GM10847 (cell line): ENCODE data around the gene XYLT1.

Source experiments
- POLR2A ChIP-seq: IDR thresholded peaks from 2 replicates; pipeline ENCODE4 v1.6.1; 2011; ENCODE audit not compliant: insufficient read length; ENCODE audit errors: extremely low read depth

The XYLT1 gene

DNA sequence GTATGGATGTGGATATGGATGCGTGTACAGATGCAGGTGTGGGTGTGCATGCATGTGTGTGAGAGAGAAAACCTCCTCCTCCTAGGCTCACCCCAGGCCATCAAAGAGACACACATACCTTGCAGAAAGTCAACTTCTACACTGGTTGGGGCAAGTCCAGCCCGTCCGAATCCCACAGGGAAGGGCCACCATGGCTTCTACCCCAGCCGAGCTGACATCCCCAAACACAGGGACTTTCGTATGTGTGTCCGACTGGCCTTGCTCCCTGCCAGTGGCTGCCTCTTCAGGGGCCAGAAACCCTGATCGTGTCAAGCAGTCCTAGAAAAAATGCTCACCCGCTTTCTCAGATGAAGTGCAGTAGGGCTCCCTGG is 134.2 kb downstream of the XYLT1 start:
- TF ChIP-seq POLR2A: no peak

DNA sequence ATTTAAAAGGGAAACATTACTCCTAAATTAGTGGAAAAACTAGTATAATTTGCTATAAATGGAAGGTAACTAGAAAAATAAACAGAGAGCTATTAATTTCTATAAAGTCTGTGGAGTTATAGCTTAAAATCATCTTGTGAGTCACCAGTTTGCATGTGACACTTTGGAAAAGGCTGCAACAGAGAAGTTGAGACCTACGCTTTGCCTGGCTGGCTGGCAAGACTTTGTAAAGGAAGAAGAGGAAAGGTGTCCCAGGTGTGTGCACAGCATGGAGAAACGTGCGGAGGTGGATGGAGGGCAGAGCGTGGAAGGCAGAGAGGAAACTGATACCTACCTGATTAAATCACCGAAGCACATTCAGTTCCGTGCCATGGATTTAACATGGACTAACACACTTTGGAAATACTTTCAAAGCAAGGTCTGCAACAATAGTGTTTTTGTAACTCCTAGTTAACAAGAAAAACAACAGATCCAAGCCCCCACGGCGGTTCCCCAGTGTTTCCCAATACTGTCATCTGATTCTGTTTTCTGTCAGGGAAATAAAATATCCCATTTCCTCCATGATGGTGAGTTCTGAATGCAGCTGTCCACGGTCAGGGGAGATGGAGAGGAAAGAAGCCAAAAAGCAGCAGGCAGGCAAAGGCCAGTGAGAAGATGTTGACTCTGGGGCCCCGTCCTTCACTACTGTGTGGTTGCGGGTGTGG is 134.8 kb downstream of the XYLT1 start:
- no peak for TF ChIP-seq POLR2A

DNA sequence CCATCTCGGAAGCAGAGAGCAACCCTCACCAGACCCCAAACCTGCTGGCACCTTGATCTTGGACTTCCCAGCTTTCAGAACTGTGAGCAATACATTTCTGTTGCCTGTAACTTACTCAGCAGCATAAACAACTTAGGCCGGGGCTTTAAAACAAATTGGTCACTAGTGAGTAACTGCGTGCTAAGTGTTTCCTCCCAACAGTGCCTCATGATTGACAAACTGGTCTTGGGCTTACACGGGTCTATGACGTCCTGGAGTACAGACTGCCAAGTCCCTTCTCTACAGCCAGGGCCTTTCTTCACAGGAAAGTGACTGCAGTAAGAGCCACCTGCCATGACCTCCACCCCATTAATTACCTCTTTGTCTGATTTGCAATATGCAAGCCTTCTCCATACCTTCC is 136.7 kb downstream of the XYLT1 start:
- TF ChIP-seq POLR2A: no peak

DNA sequence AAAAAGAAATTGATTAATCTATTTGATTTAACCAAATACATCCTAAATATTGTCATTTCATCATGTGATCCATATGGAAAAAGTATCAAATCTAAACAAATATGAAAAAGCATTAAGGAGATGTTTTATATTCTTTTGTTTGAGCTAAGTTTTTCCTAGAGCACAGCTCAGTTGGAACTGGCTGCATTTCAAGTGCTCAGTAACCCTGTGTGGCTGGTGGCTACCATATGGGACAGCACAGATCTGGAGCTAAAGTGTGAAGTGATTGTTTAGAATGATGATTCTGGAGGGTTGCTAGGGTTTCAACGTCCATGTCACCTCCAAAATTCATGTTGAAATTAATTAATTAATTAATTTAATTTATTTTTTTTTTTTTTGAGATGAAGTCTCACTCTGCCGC is 137.5 kb downstream of the XYLT1 start:
- no peak for TF ChIP-seq POLR2A

DNA sequence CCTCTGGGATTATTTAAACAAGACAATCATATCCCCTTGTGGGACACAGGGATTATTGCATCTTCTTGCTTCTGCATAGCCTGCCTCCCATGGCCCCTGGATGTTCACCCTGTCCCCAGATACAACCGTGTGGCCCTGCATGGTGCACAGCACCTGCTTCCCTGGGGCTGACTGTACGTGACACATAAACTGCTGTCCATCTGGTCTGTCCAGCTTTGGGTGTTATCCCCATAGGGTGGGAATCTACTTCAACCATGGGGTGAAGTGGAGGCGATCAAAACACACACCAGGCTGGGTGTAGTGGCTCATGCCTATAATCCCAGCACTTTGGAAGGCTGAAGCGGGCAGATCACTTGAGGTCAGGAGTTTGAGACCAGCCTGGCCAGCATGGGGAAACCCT is 138.8 kb downstream of the XYLT1 start:
- no peak for TF ChIP-seq POLR2A

DNA sequence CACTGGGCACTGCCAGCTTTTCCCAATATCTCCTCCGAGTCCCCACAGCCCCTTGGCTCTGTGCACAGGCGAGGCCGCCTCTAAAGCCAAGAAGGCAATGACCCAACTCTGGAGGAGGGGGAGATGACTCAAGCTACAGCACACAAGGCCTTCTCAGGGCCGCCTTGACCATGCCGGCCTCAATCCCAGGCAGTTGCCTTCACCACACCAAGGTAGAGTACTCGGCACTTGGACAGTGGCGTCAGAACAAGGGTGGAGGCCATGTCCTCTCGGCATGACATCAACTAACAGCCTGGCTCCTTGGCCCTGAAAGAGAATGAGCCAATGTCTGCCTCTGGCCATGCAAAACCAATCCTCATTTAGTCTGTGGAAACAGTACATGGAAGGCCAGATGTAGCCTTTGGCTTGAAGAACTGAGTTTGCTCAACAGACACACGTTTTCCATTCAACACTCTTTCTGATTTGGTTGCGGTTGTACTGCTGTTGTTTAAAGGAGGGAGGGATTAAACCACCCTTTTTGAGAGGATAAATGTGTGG is 139.6 kb downstream of the XYLT1 start:
- no peak for TF ChIP-seq POLR2A

DNA sequence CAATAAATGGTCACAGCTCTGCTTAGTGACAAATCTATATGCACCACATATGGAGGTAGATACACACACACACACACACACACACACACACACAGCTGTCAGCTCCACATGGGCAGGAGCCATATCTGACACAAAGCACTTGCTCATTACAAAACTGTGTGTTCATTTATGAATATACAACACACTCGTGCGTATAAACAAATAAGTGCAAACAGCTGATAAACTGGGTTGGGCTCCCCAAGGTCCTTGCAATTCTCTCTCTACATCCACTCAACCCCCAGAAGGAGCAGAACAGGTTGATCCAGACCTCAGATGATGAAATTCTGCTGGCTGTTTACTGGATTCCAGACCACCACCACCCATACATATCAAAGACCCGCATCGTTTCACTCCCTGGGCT is 140.7 kb downstream of the XYLT1 start:
- no peak for TF ChIP-seq POLR2A

DNA sequence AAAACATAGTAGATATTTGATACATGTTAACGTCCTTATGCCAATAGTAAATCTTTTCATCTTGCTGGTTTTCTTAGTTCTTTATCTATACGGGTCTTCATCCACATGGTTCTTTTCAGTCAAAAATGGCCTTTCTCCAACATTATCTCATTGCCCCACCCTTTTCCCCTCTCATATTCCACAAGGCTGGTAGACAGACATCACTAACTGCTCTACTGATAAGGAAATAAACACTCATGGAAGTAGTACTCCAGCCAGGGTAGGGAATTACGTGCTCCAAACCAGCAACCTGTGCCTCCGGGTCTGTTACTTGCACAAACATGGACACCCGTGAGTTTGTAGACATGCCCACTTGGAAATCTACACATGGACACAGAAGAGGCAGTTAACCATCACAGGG is 141.4 kb downstream of the XYLT1 start:
- TF ChIP-seq POLR2A: no peak

DNA sequence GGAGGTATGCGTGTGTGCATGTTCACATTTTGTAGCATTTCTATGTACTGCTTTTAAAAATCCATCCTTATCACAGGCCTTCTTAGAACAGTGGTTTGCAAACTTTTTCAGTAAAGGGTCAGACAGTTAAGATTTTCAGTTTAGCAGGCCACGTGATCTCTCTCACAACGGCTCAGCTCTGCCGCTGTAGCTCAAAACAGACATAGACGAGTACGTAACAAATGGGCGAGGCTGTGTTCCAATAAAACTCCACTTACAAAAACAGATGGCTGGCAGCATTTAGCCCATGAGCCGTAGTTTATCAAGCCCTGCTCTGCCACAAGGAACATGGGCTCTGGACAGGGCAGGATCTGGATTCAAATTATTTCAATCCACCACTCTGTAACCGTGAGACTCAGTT is 141.8 kb downstream of the XYLT1 start:
- no peak for TF ChIP-seq POLR2A

DNA sequence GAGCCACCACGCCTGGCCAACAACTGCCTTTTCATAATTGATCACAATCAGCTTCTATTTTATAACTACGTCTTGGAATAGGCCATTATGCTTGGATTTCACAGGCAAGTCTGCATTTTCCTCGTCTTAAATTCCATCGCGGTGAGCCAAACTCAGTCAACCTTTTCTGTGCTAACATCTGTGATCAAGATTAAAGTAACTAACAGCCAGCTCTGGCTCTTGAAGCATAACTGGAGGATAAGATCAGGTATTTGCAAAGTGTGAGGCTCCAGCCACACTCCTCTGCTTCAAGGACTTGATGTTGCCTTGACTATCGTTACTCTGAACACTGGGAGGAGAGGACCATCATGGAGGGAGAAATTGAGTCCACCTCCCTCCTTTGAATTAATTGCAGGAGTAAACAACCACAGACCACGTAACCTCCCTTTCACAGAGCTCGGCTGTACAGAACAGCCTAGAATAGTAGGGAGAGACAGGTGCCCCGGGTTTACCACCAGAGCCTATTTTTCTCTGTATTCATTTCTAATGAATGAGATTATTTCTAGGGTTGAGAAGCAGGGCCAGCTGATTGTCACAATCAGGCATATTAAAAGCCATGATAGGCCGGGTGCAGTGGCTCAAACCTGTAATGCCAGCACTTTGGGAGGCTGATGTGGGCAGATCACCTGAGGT is 143.0 kb downstream of the XYLT1 start:
- no peak for TF ChIP-seq POLR2A

DNA sequence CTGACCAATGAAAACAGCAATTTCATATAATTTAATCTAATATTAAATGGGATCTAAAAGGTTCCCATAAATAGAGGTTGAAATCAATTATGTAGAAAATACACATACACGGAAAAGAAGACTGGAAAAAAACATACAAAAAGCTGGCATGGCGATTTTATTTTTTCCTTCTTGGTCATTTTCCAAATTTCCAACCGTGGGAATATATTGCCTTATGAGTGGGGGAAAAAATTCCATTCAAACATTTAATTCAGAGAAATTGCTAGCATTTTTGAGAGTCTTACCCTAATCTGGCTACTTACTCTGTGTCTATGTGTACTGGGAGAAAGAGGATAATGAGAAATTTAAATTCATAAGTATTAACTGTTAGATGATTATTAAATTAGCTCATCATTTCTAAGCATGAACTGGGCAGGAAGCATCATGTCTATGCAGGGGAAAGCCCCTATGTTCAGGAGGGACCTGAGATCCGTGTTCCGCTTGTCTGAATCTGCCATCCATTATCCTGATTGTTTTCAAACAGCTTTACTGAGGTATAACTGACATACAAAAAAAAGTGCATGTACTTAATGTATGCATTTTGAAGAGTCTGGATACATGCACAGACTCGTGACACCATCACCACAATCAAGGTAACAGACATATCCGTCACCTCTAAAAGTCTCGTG is 145.2 kb downstream of the XYLT1 start:
- no peak for TF ChIP-seq POLR2A

DNA sequence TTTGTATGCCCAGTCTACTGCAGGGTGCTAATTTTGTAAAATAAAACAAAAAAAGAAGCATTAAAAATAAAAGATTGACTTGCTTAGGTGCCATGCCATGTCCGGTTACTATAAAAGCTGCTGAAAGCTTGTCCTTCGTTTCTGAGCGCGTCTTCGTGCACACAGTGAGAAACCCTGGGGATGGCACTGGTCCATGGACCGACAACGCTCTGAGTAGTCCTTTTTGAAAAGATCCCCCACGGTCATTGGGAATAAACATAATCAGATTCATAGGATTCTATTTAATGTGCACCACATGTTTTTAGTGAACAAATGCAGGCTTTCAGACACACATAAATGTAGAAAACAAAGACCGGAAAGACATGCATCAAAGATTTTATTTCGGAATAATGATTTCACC is 146.3 kb downstream of the XYLT1 start:
- TF ChIP-seq POLR2A: no peak

DNA sequence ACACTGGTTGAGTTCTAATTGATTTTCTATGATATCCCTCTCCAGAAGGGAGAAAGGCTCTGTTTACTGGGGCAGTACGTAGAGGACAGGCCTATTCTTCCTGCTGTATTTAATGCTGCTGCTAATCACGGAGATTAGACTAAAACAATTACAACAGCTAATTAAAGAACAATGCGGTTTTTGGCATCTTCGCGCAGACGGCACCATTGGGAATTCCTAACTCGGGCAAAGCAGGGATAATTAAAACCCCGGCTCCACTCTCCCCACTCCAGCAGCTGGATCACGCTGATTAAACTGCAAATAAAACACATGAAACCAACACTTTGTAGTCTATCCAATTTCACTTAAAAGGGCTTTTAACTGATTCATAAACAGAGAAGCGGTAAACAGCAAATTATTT is 147.6 kb downstream of the XYLT1 start:
- no peak for TF ChIP-seq POLR2A

DNA sequence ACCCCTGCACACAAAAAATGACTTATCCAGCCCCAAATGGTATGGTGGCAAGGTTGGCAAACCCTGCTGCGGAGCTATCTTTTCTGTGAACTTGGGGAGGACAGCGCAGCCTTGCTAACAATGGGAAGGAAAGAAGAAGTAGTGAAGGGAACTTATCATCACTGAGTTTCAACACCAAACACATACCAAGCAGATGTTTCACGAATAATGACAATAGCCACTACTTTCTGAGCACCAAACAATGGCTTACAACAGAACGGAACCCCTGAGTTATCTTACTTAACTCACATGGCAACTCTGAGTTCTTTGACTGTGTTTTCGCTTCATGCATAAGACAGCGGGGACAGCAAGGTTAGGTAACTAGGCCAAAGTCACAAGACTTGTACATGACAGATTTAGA is 148.9 kb downstream of the XYLT1 start:
- TF ChIP-seq POLR2A: no peak

DNA sequence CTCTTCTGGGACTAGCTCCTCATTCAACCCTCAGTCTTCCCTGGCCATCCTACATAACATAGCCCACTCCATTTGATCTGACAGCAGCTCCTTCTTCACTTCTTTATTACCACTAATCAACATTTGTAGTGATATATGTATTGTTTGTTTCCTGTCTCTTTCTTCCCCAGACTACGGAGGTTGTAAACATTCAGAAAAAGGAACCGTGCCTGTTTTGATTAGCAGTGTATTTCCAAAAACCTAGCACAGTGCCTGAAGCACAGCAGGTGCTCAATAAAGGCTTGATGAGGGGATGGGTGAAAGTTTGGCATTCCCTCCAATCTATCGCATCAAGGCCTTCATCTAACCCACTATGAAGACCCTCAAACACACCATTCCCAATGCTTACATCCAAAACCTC is 150.8 kb downstream of the XYLT1 start:
- TF ChIP-seq POLR2A: no peak

DNA sequence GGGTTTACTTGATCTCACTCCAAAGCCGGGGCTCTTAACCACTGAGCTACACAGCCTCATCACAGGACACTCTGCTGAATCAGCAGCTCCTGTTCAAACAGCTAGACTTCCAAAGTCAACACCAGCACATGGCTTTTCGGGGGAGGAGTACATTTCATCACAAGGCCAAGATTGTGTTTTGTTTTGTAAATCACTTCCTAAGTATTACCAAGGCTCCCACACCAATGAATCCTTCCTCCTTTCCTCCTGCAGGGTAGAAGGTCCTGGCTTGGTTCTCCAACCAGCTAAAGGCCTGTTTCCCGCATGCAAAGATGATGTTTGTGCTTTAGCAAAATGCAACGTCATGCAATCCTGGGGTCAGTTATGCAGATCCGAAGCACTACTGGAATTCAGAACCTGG is 152.5 kb downstream of the XYLT1 start:
- no peak for TF ChIP-seq POLR2A
